Non-pigmented ciliary epithelial cell (primary cell): ENCODE data around the gene POM121C.
"Not testable (repeated sequence)": the region's sequence is repeated elsewhere in the genome, so short reads cannot be mapped to it uniquely, and the experiment has no call there.

Experiments
- DNase-seq: peaks from one replicate; pipeline ENCODE4 v3.0.0-alpha.2; 2010; ENCODE audit warnings: low read depth

Gene POM121C

DNA sequence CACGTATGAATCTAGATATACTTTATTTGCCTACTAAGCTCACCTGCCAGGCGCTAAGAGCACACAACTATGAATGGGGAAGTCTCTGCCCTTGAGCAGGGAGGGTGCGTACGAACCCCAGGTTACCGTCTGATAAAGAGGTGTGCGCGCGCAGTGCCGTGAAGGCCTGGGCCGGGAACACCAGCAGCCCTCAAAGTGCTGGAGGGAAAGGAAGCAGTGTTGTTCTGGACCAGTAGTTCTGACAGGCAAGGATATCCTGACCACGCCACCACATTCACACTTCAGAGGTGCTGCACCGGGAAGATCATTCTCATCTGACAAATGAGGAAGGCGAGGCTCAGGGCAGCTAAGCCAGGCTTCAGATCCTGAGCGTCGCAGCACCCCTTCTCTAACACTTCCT is 62.6 kb downstream of the POM121C start:
- not testable (repeated sequence) for DNase-seq

DNA sequence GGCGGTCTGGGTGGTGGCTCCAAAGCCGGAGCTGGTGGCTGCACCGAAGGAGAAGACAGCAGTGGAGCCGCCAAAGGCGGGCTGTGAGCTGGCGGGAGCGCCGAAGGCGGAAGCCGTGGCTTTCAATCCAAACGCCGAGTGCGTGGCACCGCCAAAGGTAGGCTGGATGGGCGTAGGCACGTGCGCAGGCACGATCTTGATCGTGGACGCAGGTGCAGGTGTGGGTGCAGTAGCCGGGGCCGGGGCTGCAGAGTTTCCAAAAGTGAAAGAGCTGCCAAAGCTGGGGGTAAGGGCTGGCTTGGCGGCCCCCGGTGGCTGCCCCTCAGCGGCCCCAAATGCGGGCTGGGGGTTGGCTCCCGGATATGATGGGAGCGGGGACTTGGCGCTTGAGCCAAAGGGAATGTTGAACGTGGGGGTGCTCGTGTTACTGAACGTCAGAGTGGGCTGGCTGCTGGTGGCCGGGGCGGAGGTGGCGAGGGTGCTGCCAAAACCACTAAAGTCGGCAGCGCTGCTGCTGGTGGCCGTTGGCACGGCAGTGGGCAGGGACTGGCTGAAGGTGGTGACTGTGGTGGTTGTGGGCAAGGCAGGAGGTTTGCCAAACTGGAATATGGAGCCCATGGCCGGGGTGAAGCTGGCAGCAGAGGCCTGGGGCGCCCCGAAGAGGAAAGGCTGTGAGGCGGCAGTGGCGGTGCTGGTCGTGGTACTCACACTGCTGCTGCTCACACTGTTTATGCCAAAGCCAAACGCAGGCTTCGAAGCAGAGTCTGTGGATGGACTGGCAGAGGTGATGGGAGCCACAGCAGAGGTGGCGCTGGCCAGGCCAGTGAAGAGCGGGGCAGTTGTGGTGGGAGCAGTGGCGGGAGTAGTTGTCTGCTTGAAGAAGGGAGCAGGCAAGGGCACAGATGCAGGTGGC is 64.0 kb downstream of the POM121C start:
- not testable (repeated sequence) for DNase-seq

DNA sequence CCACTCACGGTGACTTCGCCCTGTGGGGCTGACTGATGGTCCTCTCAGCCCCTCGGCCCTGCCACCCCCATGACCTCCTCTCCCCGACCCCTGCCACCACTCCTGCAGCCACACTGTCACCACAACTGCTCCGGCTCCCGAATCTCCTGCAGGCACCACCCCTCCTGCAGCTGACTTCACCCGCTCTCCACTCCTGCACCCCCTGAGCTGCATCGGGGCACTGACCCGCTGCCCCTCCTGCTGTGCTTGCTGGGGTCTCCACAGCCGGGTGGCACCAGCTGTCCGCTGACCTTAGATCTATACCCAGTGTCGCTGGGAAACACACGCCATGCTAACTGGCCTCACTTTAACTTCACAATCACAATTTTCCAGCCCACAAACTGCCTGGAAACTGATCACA is 65.9 kb downstream of the POM121C start:
- DNase-seq, result not testable (repeated sequence)

DNA sequence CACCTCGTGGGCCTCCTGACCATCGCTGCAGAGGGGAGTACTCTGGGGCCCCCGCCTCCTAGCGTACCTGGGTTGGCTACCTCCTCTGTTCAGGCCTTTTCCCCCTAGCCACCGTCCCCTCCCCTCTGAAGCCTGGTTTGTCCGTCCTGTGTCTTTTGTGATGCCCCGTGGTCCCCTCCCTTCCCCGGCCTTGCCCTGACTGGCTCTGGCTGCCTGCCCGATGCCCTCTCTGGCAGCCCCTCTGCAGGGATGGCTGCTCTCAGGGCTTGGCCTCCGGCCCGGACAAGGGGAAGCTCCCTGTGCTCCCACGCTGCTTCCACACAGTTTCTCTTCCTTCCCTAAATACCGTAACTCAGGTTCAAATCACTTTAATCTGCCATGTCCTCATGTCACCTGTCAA is 66.4 kb downstream of the POM121C start:
- DNase-seq, result not testable (repeated sequence)

DNA sequence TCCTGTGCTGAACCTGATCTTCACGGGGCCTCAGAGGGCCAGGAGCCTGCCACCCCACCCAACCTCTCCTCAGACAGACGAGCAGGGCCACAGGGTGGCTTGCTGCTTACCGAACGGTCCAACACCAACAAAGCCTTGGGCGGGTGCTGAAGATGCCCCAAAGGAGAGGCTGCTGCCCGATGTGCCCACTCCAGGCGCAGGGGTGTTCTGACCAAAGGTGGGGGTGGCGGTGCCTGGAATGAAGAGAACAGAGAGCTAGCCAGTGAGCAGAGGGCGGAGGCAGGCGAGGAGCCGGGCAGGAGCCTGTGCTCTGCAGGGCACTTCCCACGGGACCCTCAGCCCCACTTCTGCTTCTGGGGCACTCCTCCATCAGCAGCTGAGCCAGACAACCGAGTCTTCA is 66.9 kb downstream of the POM121C start:
- DNase-seq, result not testable (repeated sequence)

DNA sequence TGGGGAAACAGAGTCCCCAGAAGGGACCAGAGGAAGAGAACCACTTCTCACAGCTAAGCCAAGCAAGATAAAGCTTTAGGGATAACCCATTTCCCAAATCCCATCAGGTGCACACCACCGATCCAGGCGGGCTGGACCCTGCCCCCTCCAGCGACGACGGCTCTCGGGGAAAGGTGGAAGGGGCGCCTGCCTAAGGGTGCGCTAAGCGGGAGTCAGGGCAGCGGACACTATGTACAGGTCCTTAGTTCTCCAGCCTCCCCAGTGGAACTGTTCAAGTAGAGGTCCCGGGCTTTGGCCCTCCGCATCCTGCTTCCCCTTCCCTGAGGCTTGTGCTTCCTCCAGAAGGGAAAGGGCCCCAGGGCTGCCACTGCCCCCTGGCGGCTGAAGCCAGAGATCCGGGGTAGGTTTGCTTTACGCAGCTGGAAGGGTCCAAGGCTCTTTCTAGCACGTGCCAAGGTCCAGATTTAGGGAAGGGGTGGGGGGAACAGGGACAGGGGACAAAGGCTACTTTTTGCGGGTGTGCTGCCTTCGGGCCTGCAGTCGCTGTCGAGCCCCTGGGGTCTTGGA is 67.7 kb downstream of the POM121C start:
- DNase-seq, result not testable (repeated sequence)

DNA sequence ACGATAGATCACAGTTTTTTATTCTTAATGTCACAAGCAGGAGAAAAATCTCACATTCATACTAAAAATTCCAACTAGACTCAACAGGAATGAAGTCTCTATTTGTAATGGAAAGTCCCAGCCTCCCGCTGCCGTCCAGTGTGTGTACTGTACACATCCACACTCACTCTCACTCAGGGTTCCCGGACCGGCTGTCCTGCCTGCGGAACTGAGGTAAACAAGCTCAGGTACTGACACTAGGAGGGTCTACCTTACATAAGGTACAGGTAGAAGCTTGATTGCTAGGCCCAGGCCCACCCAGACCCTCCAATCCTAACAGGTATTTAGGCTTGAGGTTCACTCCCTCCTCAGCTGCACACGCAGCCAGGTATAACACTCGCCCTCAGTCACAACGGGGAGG is 69.3 kb downstream of the POM121C start:
- DNase-seq, result not testable (repeated sequence)

DNA sequence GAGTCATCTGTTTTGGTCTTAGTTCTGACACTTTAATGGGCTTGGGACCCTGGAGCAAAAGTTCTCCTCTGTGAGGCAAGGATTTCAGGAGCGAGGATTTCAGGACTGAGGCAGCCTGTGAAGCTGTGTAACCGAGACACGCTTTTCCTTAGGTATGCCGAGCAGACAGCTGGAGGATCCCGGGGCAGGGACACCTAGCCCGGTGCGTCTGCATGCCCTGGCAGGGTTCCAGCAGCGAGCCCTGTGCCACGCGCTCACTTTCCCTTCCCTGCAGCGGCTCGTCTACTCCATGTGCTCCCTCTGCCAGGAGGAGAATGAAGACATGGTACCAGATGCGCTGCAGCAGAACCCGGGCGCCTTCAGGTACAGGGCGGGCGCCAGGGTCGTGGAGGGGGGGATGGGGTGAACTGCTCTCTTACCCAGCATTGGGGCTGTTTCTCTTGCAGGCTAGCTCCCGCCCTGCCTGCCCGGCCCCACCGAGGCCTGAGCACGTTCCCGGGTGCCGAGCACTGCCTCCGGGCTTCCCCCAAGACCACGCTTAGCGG is 70.2 kb downstream of the POM121C start:
- DNase-seq, result not testable (repeated sequence)

DNA sequence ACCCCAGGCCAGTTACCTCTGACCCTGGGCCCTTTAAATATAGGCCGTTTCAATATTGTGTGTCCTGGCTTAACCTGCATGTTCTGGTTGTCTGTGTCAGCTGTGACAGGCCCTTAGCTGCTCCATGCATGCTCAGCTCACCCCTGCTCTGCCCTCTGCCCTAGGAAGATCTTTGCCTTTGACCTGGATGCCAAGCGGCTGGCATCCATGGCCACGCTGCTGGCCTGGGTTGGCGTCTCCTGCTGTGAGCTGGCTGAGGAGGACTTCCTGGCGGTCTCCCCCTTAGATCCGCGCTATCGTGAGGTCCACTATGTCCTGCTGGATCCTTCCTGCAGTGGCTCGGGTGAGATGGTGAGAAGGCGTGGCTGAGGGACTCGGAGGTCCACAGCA is 70.7 kb downstream of the POM121C start:
- not testable (repeated sequence) for DNase-seq

DNA sequence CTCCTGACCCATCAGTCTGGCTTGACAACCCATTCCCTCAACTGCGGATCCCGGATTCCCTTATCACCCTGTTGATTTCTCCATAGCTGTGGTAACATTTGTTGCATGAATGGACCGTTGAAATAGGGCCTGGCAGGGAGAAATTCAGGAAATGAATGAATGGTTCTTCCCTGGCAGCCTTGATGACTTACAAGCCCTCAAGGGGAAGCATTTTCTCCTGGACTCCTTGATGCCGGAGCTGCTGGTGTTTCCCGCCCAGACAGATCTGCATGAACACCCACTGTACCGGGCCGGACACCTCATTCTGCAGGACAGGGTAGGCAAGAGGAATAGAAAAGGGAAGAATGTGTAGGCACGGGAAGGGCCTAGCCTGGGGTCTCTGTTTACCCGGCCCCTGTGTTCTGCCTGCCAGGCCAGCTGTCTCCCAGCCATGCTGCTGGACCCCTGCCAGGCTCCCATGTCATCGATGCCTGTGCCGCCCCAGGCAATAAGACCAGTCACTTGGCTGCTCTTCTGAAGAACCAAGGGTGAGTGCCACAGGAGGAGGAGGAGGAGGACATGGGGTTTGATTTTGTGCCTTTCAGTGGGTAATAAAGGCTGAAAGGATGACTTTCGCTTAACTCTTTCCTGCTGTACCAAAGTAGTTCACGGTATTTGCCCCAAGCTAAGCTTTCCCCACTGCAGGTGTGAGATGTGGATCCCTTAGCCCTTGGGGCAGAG is 71.2 kb downstream of the POM121C start:
- not testable (repeated sequence) for DNase-seq

DNA sequence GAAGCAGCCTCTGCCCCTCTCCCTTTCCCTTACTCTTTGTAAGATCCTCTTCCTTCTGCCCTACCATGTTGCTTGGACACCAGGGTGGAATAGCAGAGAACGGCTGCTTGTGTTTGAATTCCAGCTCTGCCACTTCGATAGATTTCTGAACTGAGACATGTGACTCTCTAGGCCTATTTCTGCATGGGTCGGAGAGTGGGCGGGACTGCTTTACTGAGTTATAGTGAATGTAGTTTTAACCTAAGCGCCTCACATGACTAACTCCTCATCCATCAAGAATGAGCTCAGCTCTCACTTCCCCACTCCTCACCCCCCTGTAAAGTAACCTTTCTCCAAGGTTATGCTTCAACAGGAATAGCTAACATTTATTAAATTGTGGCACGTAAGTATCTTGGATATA is 71.9 kb downstream of the POM121C start:
- not testable (repeated sequence) for DNase-seq

DNA sequence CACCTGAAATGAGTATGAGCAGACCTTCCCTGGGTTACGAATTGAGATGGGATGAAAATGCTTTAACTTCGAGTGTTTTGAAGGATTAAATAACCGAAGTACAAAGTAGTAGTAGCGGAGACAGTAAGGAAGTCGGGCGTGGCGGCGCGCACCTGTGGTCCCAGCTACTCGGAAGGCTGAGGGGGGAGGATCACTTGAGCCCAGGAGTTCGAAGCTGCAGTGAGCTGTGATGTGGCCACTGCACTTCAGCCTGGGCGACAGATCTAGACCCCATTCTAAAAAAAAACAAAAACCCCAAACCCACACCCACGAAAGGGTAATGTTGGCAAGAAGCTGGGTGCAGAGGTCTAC is 75.3 kb downstream of the POM121C start:
- not testable (repeated sequence) for DNase-seq

DNA sequence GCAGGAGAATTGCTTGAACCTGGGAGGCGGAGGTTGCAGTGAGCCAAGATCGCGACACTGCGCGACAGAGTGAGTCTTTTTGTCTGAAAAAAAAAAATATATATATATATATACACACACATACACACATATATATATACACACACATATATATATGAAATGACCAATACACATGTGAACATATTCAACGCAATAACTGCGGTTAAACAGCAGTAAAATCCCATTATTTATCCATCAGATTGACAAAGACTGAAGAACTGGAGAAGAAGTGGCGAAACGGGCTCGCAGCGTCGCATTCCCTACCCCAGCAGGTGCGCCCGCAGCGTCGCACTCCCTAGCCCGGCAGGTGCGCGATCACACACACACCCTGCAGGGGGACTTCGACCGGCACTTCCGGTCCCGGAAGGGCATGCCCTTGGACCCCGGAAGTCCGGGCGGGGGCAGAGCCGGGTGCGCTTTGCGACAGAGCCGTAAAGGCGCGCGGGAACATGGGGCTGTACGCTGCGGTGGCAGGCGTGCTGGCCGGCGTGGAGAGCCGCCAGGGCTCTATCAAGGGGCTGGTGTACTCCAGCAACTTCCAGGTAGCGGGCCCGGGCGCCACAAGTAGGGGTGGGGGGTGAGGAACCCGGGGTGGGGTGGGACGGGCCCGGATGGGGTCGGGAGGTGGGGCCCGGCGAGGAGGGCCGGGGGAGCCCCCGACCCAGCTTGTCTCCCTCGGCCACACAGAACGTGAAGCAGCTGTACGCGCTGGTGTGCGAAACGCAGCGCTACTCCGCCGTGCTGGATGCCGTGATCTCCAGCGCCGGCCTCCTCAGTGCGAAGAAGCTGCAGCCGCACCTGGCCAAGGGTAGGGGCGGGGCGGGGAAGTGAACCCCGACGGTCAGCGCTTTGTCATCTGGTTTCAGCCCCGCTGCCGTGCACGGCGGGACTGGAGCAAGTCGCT is 75.9 kb downstream of the POM121C start:
- not testable (repeated sequence) for DNase-seq

DNA sequence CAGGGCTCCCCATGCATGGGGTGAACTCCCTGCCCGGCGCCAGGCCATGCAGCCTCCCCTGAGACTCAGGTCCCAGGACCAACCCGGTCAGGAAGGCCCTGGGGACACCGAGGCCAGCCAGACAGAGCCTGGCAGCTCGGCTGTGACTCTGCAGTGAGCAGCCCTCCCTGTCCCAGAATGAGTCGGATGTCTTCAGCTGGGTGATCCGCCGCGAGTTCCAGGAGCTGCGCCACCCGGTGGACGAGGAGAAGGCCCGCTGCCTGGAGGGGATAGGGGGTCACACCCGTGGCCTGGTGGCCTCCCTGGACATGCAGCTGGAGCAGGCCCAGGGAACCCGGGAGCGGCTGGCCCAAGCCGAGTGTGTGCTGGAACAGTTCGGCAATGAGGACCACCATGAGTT is 81.4 kb downstream of the POM121C start:
- not testable (repeated sequence) for DNase-seq

DNA sequence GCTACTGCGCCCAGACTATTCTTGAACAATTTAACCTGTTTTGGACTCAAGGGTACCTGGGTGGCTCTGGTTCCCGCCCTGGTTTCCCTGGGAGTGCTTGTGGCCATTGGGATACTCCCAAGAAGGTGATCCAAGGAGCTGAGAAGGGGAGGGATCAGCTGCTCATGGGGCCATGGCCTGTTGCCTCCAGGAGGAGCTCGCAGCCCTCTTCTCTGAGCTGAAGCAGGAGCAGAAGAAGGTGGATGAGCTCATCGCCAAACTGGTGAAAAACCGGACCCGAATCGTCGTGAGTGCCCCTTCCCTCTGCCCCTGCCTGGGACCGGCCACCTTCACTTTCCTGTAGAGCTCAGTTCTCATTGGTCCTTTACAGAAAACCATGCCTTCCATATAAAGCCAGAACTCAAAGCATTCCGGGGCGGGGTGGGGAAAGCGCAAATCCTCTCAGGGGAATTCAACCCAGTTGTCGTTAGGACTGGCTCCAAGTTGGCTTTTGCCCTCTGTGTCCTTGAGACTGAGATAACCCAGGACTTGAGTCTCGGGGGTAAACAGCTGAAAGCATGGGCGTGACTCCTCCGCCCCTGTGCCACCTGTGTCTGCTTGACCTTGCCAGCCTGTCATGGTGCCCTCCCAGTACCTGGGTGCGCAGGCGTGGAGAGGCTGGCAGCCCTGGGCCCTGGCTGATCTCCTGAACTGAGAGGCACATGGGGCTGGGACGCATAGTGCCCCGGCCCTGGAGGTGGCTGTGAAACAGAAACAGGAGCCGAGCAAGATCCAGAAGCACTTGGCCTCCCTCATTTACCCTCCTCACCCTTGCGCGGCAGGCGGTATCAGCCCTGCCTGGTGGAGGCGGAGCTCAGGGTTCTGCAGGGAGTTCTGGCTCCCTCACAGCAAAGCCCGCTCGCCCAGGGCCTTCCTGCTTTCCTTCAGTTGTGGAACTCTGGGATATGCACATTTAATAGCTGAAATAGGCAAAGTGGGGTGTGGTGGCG is 82.3 kb downstream of the POM121C start:
- DNase-seq, result not testable (repeated sequence)

DNA sequence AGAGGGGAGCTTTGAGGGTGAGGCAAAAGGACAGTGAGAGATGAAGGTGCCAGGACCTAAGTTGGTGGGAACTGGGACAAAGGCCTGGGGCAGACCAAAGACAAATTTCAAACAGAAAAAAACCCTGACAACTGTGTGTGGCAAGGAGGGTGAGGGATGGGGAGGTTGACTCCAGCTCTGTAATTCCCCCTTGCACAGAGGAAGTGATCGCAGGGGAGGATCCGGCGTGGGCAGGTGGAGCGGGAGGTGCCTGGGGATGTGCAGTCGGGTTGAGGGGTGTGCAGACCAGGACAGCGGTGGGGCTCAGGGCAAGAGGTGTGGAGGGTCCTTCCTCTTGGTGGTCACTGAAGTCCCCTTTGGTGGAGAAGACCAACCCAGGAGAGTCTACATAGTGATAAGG is 85.5 kb downstream of the POM121C start:
- DNase-seq, result not testable (repeated sequence)

DNA sequence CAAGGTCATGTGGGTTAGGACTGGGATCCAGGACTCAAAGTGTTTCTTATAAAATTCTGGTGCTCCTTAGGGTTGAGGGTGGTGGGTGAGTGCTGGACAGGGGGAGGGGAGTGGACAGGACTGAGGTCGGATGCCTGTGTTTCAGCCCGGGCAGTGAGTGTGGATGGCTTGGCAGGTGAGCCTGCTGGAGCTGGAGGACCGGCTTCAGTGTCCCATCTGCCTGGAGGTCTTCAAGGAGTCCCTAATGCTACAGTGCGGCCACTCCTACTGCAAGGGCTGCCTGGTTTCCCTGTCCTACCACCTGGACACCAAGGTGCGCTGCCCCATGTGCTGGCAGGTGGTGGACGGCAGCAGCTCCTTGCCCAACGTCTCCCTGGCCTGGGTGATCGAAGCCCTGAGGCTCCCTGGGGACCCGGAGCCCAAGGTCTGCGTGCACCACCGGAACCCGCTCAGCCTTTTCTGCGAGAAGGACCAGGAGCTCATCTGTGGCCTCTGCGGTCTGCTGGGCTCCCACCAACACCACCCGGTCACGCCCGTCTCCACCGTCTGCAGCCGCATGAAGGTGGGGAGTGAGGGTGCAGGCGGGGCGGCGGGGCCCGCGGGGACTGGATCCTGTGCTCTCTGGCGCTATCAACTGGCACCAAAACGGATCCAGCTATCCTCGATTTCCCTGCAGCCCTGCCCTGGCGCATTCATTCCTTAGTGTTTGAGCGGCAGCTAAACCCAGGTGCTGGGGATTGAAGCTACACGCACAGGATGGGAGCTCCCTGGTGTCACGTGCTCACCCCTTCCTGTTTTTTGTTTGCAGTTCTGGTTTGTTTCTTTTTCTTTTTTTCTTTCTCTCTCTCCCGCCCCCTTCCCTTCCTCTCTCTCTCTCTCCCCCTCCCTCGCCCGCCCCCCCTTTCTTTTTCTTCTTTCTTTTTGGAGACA is 87.1 kb downstream of the POM121C start:
- DNase-seq, result not testable (repeated sequence)

DNA sequence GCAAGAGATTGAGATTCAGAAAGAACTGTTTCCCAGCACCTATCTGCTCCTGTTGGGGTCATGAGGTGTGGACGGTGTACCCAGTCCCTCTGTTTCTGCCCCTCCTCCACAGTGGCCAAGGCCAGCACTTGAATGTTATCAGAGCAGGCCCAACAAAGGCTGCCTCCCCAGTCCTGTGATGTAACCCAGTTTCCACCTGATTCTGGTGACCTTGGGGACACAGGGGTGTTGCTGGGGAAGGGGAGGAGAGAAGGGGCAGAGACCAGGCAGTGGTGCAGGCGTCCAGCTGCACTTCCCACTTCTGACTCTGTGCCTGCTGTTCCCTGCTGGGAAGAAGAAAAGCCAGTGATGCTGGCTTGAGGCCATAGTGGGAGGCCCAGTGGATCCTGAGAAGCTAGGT is 88.2 kb downstream of the POM121C start:
- DNase-seq, result not testable (repeated sequence)

DNA sequence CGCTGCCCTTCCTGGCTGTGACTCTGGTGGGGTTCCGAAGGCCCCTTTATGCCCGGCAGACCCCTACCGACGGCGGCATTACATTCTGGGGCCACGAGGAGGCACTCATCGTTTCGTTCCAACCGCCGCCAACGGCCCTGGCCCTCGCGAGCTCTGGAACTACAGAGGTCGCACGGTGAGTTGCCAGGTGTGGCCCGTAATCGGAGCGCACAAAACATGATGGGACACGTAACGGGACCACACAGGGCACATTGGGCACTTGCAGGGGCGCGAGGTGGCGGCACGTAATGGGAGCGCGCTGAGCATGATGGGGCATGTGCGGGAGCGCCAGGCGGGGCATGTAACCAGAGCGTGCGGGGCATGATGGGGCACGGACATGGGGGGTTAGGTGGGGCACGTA is 90.8 kb downstream of the POM121C start, which contains the start of gene TRIM73:
TSS of gene TRIM73 (plus strand) at position 301 of the 400 bp plus-strand sequence. CDS start 3,305 bp downstream, outside the sequence.
- not testable (repeated sequence) for DNase-seq
